Caco-2 (cell line): ENCODE measurements around the gene TRMT112. TPM values are rescaled to one million over a fixed set of nuclear protein-coding genes. Genes with fewer than 3 reads are reported as not detected.

ENCODE experiments used
- BruUV-seq: library from RNA; stranded (reverse); fragments of 400-500 nt; replicated peaks from 2 replicates; lab custom pipeline; 2021; lab: Mats Ljungman, UMichigan
- CTCF ChIA-PET: fragments of 300-600 bp; sonication (Branson Sonifier 250); formaldehyde crosslinking; loops from one replicate; lab custom pipeline; 2022; ENCODE audit warnings: antibody characterized with exemption; lab: Charles Lee
- POLR2A ChIA-PET: fragments of 300-600 bp; sonication (Branson Sonifier 250); formaldehyde crosslinking; loops from one replicate; lab custom pipeline; 2022; ENCODE audit warnings: antibody characterized with exemption; lab: Charles Lee
- DNase-seq, 2 experiments: peaks; one replicate each; pipeline versions ENCODE4 v3.0.0 to v3.0.0-alpha.2; 2020 to 2022
- H3K27me3 ChIP-seq: replicated peaks from 2 replicates; pipeline ENCODE4 v1.6.0; 2011; ENCODE audit warnings: low read length; ENCODE audit not compliant: control insufficient read depth, insufficient read depth
- H3K36me3 ChIP-seq: 2 replicates; pipeline ENCODE4 v1.5.1; 2011; ENCODE audit warnings: low read length; ENCODE audit not compliant: control insufficient read depth, insufficient read depth
- H3K4me1 ChIP-seq: fragments of 250-450 bp; sonication (Bioruptor Pico); 2 replicates; pipeline ENCODE4 v1.5.1; 2020; ENCODE audit warnings: mild to moderate bottlenecking
- H3K4me3 ChIP-seq: 2 replicates; pipeline ENCODE4 v1.5.1; 2011; ENCODE audit warnings: low read depth, mild to moderate bottlenecking, control low read depth, low read length
- H3K9me3 ChIP-seq: fragments of 250-450 bp; sonication (Bioruptor Pico); 2 replicates; pipeline ENCODE4 v1.5.1; 2020; ENCODE audit warnings: mild to moderate bottlenecking, moderate library complexity
- H3K27ac Mint-ChIP-seq: one replicate; pipeline ENCODE4 v1.8.0; 2022; ENCODE audit warnings: mixed read lengths; ENCODE audit not compliant: unreplicated experiment
- H3K27me3 Mint-ChIP-seq: one replicate; pipeline ENCODE4 v1.8.0; 2022; ENCODE audit warnings: mixed read lengths; ENCODE audit not compliant: insufficient read depth, unreplicated experiment
- H3K36me3 Mint-ChIP-seq: one replicate; pipeline ENCODE4 v1.8.0; 2022; ENCODE audit warnings: mild to moderate bottlenecking, mixed read lengths; ENCODE audit not compliant: insufficient read depth, unreplicated experiment
- H3K4me1 Mint-ChIP-seq: one replicate; pipeline ENCODE4 v1.8.0; 2022; ENCODE audit warnings: low read depth, mixed read lengths; ENCODE audit not compliant: unreplicated experiment
- H3K4me3 Mint-ChIP-seq: one replicate; pipeline ENCODE4 v1.8.0; 2022; ENCODE audit warnings: mild to moderate bottlenecking, moderate library complexity, mixed read lengths; ENCODE audit not compliant: unreplicated experiment
- H3K9me3 Mint-ChIP-seq: one replicate; pipeline ENCODE4 v1.8.0; 2022; ENCODE audit warnings: mixed read lengths; ENCODE audit not compliant: unreplicated experiment
- CTCF ChIP-seq, 2 experiments: fragments of 200-600 bp in 1 of 2; IDR thresholded peaks; 1 replicate in 1 of 2; 2 replicates in 1 of 2; pipeline versions ENCODE4 v1.5.1 to v1.8.0; 2011 to 2022; ENCODE audit warnings: antibody characterized with exemption in 1 of 2, control low read depth in 1 of 2, inconsistent platforms in 1 of 2, low read depth in 1 of 2, low read length in 1 of 2, mild to moderate bottlenecking in 1 of 2, moderate library complexity in 1 of 2; ENCODE audit not compliant: insufficient read depth in 1 of 2, severe bottlenecking in 1 of 2, unreplicated experiment in 1 of 2
- intact Hi-C: fragments of 100-400 bp; cut with micrococcal nuclease; formaldehyde crosslinking; loops from one replicate; pipeline ENCODE4 v1.10.0; 2022; ENCODE audit not compliant: unreplicated experiment
- microRNA-seq: library from miRNA; unstranded; fragments of <30 nt; microRNA quantifications from one replicate; pipeline ENCODE4 v1.2.0, GENCODE V29; 2022
- total RNA-seq: library from RNA; stranded (reverse); gene quantifications from 2 replicates; pipeline ENCODE4 v1.2.3, GENCODE V29; 2022

The TRMT112 gene
- total RNA-seq, 1 experiment from 2014 or later: 246 TPM

- Histone ChIP-seq H3K4me1 (peaks cover 21% of the 10 kb centered on the region), H3K27me3 (no peaks in the 10 kb centered on the region), H3K9me3 (no peaks in the 10 kb centered on the region), H3K36me3 (peaks cover 4% of the 10 kb centered on the region), H3K4me3 (peak overlapping the region; percentile 85)
- Mint-ChIP-seq H3K4me1 (peaks cover 17% of the 10 kb centered on the region), H3K27ac (peak overlapping the region; percentile 95), H3K36me3 (peaks cover 80% of the 10 kb centered on the region), H3K9me3 (no peaks in the 10 kb centered on the region), H3K4me3 (peak overlapping the region; percentile 89), H3K27me3 (no peaks in the 10 kb centered on the region)
- intact Hi-C loops: no loop called here
- DNase-seq: peak; percentile 73 to 85
- ChIA-PET POLR2A (interaction anchor here (0.5 to 3.5 kb wide), 4 partner anchors 22 to 49 kb away, joined by 3 to 22 read pairs (median 9); partner anchors contain the start of genes FKBP2, PPP1R14B, PRDX5 and TRMT112), CTCF (interaction anchor here (0.7 to 2.7 kb wide), 5 partner anchors 16 to 78 kb away, joined by 4 to 17 read pairs (median 12); partner anchors contain the start of genes CATSPERZ and PLCB3)
- BruUV-seq: no TSS peak
- TF ChIP-seq CTCF (IDR thresholded peaks at IDR 0.05; ENCODE audit: insufficient read depth in 1 of 2, low read depth in 1 of 2, low read length in 1 of 2, severe bottlenecking in 1 of 2, unreplicated experiment in 1 of 2): peak in 1 of 2 experiments; percentile 2
Measured at GRCh38 chr11:64268025-64268892, 49.1 kb downstream of the TRMT112 start.

GRCh38 chr11:64267207-64267945 lies 50.0 kb downstream of the TRMT112 start:
- peaks cover 21% of the 10 kb centered on the region for H3K4me1 ChIP-seq
- Mint-ChIP-seq H3K36me3 (peaks cover 88% of the 10 kb centered on the region), H3K27ac (peak overlapping the region; percentile 95), H3K4me3 (peak overlapping the region; percentile 89), H3K9me3 (no peaks in the 10 kb centered on the region), H3K4me1 (peaks cover 17% of the 10 kb centered on the region), H3K27me3 (no peaks in the 10 kb centered on the region)
- ChIA-PET CTCF (interaction anchor here (0.7 to 1.6 kb wide), 2 partner anchors 17 to 77 kb away, joined by 4 to 7 read pairs; partner anchors contain the start of gene PLCB3), POLR2A (interaction anchor here (3.5 kb wide), 1 partner anchor 21 kb away, joined by 22 read pairs; the partner anchor contains the start of gene PPP1R14B)
- peaks cover 4% of the 10 kb centered on the region for H3K36me3 ChIP-seq
- no TSS peak for BruUV-seq
- no peaks in the 10 kb centered on the region for H3K9me3 ChIP-seq
- no peak for DNase-seq
- H3K4me3 ChIP-seq: no peak overlapping the region
- no peak for TF ChIP-seq CTCF (IDR thresholded peaks at IDR 0.05; ENCODE audit: insufficient read depth in 1 of 2, low read depth in 1 of 2, low read length in 1 of 2, severe bottlenecking in 1 of 2, unreplicated experiment in 1 of 2)
- intact Hi-C loops: no loop called here
- no peaks in the 10 kb centered on the region for H3K27me3 ChIP-seq

Small RNA genes within 50 kb of the gene (microRNA-seq; reads per million reads assigned to microRNA genes)
- not detected for gene MIR7155

Other genes with a start within 250 kb of the TRMT112 start
- gene MACROD1, start 151.4 kb downstream of the TRMT112 start, total RNA-seq: 24.0 and 29.6 TPM in 2 replicates
- 293 and 297 TPM in 2 replicates for gene STIP1, start 131.4 kb downstream of the TRMT112 start, total RNA-seq
- gene FERMT3, start 110.8 kb downstream of the TRMT112 start, total RNA-seq: 3.3 and 4.3 TPM in 2 replicates
- gene TRPT1, start 91.4 kb downstream of the TRMT112 start, total RNA-seq: 32.1 and 36.8 TPM in 2 replicates
- gene NUDT22, start 91.3 kb downstream of the TRMT112 start, total RNA-seq: 31.9 and 33.4 TPM in 2 replicates
- 22.3 and 22.9 TPM in 2 replicates for gene DNAJC4, start 87.0 kb downstream of the TRMT112 start, total RNA-seq
- gene VEGFB, start 83.0 kb downstream of the TRMT112 start, total RNA-seq: 60.6 and 61.7 TPM in 2 replicates
- gene FKBP2, start 76.5 kb downstream of the TRMT112 start, total RNA-seq: 70.2 and 76.8 TPM in 2 replicates
- gene PPP1R14B, start 70.6 kb downstream of the TRMT112 start, total RNA-seq: 162 and 185 TPM in 2 replicates
- gene PLCB3, start 66.0 kb downstream of the TRMT112 start, total RNA-seq: 37.5 and 40.6 TPM in 2 replicates
- gene BAD, start 32.9 kb downstream of the TRMT112 start, total RNA-seq: 50.5 and 51.6 TPM in 2 replicates
- gene GPR137, start 31.7 kb downstream of the TRMT112 start, total RNA-seq: 52.2 and 58.5 TPM in 2 replicates
- not detected in 2 replicates for gene KCNK4, start 26.3 kb downstream of the TRMT112 start, total RNA-seq
- gene CATSPERZ, start 17.2 kb downstream of the TRMT112 start, total RNA-seq: 12.8 and 16.7 TPM in 2 replicates
- 66.9 and 71.7 TPM in 2 replicates for gene ESRRA, start 12.0 kb downstream of the TRMT112 start, total RNA-seq
- 269 and 306 TPM in 2 replicates for gene PRDX5, start 562 bp upstream of the TRMT112 start, total RNA-seq
- gene CCDC88B, start 22.6 kb upstream of the TRMT112 start, total RNA-seq: 3.6 and 3.9 TPM in 2 replicates
- gene RPS6KA4, start 41.6 kb upstream of the TRMT112 start, total RNA-seq: 95.7 and 98.6 TPM in 2 replicates
- gene SLC22A11, start 238.4 kb upstream of the TRMT112 start, total RNA-seq: 9.1 and 11.2 TPM in 2 replicates